ENCODE results near the gene ETNK1.

DNA sequence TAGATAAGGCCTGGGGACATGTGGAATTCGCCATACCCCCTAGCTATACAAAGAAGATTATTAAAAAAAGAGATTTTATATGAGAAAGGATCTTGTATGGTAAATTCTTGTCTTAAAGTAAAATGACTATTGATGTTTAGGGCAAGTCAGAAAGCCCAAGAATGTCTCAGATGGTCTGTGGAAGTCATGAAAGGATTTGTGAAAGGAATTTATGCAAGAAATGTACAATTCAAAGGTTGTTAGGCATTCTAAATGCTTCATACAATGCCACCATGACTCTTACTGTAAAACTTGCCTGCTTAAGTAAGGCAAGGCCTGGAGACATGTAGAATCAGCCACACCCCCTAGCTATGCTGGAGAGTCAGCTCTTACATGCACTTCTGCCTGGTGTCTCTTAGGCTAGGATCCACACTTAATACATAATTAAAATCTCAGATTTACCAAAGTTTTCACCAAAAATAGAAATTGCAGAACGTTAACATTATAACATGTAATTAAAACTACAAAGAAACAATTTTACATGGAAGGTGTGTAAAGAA, 8.9 kb upstream of the ETNK1 start:
- no peak for TF ChIP-seq POLR2A (IDR thresholded peaks at IDR 0.05; ENCODE audit: extremely low read depth, insufficient read length)
- TF ChIP-seq, protein P1, sequence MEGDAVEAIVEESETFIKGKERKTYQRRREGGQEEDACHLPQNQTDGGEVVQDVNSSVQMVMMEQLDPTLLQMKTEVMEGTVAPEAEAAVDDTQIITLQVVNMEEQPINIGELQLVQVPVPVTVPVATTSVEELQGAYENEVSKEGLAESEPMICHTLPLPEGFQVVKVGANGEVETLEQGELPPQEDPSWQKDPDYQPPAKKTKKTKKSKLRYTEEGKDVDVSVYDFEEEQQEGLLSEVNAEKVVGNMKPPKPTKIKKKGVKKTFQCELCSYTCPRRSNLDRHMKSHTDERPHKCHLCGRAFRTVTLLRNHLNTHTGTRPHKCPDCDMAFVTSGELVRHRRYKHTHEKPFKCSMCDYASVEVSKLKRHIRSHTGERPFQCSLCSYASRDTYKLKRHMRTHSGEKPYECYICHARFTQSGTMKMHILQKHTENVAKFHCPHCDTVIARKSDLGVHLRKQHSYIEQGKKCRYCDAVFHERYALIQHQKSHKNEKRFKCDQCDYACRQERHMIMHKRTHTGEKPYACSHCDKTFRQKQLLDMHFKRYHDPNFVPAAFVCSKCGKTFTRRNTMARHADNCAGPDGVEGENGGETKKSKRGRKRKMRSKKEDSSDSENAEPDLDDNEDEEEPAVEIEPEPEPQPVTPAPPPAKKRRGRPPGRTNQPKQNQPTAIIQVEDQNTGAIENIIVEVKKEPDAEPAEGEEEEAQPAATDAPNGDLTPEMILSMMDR (IDR thresholded peaks at IDR 0.05; ENCODE audit: low read depth, low read length), result no peak
- TF ChIP-seq, protein P2, sequence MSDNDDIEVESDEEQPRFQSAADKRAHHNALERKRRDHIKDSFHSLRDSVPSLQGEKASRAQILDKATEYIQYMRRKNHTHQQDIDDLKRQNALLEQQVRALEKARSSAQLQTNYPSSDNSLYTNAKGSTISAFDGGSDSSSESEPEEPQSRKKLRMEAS (IDR thresholded peaks at IDR 0.05; ENCODE audit: low read depth, low read length), result no peak

Measured in NB4 (cell line).